ENCODE data around the gene CELF5.

DNA sequence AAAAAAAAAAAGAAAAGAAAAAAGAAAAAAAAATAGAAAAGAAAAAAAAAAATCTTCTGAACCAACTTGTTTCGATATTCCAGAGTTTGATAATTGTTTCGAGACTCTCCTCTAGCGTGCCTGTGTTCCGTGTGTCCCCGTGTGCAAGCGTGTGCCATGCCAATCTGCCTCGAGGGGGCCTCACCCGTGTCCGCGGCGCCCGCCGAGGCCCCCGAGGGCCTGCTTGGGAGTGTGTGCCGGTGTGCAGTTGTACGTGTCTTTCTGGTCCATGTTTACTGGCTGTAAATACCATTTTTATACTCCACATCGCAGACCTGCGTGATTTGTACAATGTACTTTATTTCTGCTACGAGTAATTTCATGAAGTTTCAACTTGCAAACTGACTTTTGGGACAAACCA, 72.0 kb downstream of the CELF5 start:
- TF ChIP-seq TAF1 (IDR thresholded peaks at IDR 0.05; ENCODE audit: borderline replicate concordance, low read depth, low read length) = no peak
- no peak for TF ChIP-seq POLR2A (IDR thresholded peaks at IDR 0.05; ENCODE audit: low read depth, low read length)
